K562 (cell line): ENCODE data around the gene ZNF23. TPM values are rescaled to one million over a fixed set of nuclear protein-coding genes. Genes with fewer than 3 reads are reported as not detected.

Experiments
- POLR2A ChIP-seq: fragments of 450-650 bp; conservative IDR thresholded peaks from 2 replicates; pipeline ENCODE4 v1.6.1; 2016
- POLR2G ChIP-seq: fragments of 200-400 bp; formaldehyde crosslinking; IDR thresholded peaks from 2 replicates; pipeline ENCODE4 v1.6.1; 2017; ENCODE audit warnings: low read depth, mild to moderate bottlenecking, antibody characterized with exemption, low read length, moderate library complexity
- TAF9B ChIP-seq: fragments of 450-650 bp; IDR thresholded peaks from 2 replicates; pipeline ENCODE4 v1.6.1; 2018; ENCODE audit warnings: mild to moderate bottlenecking; ENCODE audit not compliant: partially characterized antibody
- polyA plus RNA-seq, 8 experiments: library from polyadenylated mRNA; depleted of rRNA in 4 of 8; stranded (reverse) in 5 of 8; unstranded in 3 of 8; fragments of >200 nt; fragmentation: Nextera tagmentation in 2 of 8; fragmentation: Illumina TruSeq in 1 of 8; extraction: Ambion mirVana in 2 of 8; extraction: Trizol in 1 of 8; gene quantifications; 2 replicates each; pipeline versions ENCODE4 v1.2.1 to v1.2.3, GENCODE V29; 2011 to 2014; ENCODE audit warnings: inconsistent platforms in 1 of 8, missing spikeins in 1 of 8
- total RNA-seq, 7 experiments: library from RNA; depleted of rRNA in 6 of 7; stranded (reverse); fragments of >200 nt in 6 of 7; fragmentation: Illumina TruSeq in 2 of 7; extraction: Trizol in 2 of 7; gene quantifications; 2 replicates each; pipeline versions ENCODE4 v1.2.1 to v1.2.3, GENCODE V29; 2011 to 2021; ENCODE audit warnings: low replicate concordance in 1 of 7
- TF ChIP-seq, protein P1 (sequence below): fragments of 450-650 bp; IDR thresholded peaks from 2 replicates; pipeline ENCODE4 v1.6.1; 2016; ENCODE audit warnings: mild to moderate bottlenecking, moderate library complexity
- TF ChIP-seq, protein P2 (sequence below), 2 experiments: fragments of 450-650 bp in 1 of 2; sonication (generic) in 1 of 2; formaldehyde crosslinking in 1 of 2; IDR thresholded peaks; 2 replicates each; pipeline versions ENCODE4 v1.7.1 to v1.9.0; 2016 to 2022; ENCODE audit warnings: inconsistent platforms in 1 of 2, mild to moderate bottlenecking in 1 of 2, missing genetic modification reagents in 1 of 2

ZNF23 gene
- total and polyA plus RNA-seq, 9 of the 15 experiments (the other 6 are each of a cell fraction or from before 2014, with no cell fraction given): 4.7 to 13.4 (median 11.2) TPM

- TF ChIP-seq, protein P1, sequence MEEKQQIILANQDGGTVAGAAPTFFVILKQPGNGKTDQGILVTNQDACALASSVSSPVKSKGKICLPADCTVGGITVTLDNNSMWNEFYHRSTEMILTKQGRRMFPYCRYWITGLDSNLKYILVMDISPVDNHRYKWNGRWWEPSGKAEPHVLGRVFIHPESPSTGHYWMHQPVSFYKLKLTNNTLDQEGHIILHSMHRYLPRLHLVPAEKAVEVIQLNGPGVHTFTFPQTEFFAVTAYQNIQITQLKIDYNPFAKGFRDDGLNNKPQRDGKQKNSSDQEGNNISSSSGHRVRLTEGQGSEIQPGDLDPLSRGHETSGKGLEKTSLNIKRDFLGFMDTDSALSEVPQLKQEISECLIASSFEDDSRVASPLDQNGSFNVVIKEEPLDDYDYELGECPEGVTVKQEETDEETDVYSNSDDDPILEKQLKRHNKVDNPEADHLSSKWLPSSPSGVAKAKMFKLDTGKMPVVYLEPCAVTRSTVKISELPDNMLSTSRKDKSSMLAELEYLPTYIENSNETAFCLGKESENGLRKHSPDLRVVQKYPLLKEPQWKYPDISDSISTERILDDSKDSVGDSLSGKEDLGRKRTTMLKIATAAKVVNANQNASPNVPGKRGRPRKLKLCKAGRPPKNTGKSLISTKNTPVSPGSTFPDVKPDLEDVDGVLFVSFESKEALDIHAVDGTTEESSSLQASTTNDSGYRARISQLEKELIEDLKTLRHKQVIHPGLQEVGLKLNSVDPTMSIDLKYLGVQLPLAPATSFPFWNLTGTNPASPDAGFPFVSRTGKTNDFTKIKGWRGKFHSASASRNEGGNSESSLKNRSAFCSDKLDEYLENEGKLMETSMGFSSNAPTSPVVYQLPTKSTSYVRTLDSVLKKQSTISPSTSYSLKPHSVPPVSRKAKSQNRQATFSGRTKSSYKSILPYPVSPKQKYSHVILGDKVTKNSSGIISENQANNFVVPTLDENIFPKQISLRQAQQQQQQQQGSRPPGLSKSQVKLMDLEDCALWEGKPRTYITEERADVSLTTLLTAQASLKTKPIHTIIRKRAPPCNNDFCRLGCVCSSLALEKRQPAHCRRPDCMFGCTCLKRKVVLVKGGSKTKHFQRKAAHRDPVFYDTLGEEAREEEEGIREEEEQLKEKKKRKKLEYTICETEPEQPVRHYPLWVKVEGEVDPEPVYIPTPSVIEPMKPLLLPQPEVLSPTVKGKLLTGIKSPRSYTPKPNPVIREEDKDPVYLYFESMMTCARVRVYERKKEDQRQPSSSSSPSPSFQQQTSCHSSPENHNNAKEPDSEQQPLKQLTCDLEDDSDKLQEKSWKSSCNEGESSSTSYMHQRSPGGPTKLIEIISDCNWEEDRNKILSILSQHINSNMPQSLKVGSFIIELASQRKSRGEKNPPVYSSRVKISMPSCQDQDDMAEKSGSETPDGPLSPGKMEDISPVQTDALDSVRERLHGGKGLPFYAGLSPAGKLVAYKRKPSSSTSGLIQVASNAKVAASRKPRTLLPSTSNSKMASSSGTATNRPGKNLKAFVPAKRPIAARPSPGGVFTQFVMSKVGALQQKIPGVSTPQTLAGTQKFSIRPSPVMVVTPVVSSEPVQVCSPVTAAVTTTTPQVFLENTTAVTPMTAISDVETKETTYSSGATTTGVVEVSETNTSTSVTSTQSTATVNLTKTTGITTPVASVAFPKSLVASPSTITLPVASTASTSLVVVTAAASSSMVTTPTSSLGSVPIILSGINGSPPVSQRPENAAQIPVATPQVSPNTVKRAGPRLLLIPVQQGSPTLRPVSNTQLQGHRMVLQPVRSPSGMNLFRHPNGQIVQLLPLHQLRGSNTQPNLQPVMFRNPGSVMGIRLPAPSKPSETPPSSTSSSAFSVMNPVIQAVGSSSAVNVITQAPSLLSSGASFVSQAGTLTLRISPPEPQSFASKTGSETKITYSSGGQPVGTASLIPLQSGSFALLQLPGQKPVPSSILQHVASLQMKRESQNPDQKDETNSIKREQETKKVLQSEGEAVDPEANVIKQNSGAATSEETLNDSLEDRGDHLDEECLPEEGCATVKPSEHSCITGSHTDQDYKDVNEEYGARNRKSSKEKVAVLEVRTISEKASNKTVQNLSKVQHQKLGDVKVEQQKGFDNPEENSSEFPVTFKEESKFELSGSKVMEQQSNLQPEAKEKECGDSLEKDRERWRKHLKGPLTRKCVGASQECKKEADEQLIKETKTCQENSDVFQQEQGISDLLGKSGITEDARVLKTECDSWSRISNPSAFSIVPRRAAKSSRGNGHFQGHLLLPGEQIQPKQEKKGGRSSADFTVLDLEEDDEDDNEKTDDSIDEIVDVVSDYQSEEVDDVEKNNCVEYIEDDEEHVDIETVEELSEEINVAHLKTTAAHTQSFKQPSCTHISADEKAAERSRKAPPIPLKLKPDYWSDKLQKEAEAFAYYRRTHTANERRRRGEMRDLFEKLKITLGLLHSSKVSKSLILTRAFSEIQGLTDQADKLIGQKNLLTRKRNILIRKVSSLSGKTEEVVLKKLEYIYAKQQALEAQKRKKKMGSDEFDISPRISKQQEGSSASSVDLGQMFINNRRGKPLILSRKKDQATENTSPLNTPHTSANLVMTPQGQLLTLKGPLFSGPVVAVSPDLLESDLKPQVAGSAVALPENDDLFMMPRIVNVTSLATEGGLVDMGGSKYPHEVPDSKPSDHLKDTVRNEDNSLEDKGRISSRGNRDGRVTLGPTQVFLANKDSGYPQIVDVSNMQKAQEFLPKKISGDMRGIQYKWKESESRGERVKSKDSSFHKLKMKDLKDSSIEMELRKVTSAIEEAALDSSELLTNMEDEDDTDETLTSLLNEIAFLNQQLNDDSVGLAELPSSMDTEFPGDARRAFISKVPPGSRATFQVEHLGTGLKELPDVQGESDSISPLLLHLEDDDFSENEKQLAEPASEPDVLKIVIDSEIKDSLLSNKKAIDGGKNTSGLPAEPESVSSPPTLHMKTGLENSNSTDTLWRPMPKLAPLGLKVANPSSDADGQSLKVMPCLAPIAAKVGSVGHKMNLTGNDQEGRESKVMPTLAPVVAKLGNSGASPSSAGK: peak; percentile 82
- TF ChIP-seq, protein P2, sequence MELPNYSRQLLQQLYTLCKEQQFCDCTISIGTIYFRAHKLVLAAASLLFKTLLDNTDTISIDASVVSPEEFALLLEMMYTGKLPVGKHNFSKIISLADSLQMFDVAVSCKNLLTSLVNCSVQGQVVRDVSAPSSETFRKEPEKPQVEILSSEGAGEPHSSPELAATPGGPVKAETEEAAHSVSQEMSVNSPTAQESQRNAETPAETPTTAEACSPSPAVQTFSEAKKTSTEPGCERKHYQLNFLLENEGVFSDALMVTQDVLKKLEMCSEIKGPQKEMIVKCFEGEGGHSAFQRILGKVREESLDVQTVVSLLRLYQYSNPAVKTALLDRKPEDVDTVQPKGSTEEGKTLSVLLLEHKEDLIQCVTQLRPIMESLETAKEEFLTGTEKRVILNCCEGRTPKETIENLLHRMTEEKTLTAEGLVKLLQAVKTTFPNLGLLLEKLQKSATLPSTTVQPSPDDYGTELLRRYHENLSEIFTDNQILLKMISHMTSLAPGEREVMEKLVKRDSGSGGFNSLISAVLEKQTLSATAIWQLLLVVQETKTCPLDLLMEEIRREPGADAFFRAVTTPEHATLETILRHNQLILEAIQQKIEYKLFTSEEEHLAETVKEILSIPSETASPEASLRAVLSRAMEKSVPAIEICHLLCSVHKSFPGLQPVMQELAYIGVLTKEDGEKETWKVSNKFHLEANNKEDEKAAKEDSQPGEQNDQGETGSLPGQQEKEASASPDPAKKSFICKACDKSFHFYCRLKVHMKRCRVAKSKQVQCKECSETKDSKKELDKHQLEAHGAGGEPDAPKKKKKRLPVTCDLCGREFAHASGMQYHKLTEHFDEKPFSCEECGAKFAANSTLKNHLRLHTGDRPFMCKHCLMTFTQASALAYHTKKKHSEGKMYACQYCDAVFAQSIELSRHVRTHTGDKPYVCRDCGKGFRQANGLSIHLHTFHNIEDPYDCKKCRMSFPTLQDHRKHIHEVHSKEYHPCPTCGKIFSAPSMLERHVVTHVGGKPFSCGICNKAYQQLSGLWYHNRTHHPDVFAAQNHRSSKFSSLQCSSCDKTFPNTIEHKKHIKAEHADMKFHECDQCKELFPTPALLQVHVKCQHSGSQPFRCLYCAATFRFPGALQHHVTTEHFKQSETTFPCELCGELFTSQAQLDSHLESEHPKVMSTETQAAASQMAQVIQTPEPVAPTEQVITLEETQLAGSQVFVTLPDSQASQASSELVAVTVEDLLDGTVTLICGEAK (IDR thresholded peaks at IDR 0.05): peak; percentile 96
- TF ChIP-seq, protein P2 (CRISPR knock-in tag; IDR thresholded peaks at IDR 0.05): no peak
- TF ChIP-seq POLR2A: peak; percentile 95
- TF ChIP-seq TAF9B: peak; percentile 86
- TF ChIP-seq POLR2G: peak; percentile 96
Observed at GRCh38 chr16:71461686-71462648, at the start of gene ZNF23 (continued).
